Fibroblast of villous mesenchyme (primary cell): ENCODE measurements around the gene CALHM3. TPM values are rescaled to one million over a fixed set of nuclear protein-coding genes. Genes with fewer than 3 reads are reported as not detected.
"Not testable (repeated sequence)": the region's sequence is repeated elsewhere in the genome, so short reads cannot be mapped to it uniquely, and the experiment has no call there.

Experiments
- DNase-seq: peaks from one replicate; pipeline ENCODE4 v3.0.0-alpha.2; 2010; ENCODE audit warnings: low read depth
- H3K4me3 ChIP-seq: 2 replicates; pipeline ENCODE4 v1.5.1; 2011; ENCODE audit warnings: low read depth, mild to moderate bottlenecking, low read length
- total RNA-seq: library from RNA; depleted of rRNA; stranded (reverse); fragments of >200 nt; gene quantifications from 2 replicates; pipeline ENCODE4 v1.2.3, GENCODE V29; 2012
- TF ChIP-seq, protein P1 (sequence below): IDR thresholded peaks from 2 replicates; pipeline ENCODE4 v1.5.1; 2012; ENCODE audit warnings: low read depth, mild to moderate bottlenecking, low read length; ENCODE audit not compliant: insufficient read depth

The CALHM3 gene, protein sequence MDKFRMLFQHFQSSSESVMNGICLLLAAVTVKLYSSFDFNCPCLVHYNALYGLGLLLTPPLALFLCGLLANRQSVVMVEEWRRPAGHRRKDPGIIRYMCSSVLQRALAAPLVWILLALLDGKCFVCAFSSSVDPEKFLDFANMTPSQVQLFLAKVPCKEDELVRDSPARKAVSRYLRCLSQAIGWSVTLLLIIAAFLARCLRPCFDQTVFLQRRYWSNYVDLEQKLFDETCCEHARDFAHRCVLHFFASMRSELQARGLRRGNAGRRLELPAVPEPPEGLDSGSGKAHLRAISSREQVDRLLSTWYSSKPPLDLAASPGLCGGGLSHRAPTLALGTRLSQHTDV
- total RNA-seq: under 0.01 TPM in 2 replicates

DNA sequence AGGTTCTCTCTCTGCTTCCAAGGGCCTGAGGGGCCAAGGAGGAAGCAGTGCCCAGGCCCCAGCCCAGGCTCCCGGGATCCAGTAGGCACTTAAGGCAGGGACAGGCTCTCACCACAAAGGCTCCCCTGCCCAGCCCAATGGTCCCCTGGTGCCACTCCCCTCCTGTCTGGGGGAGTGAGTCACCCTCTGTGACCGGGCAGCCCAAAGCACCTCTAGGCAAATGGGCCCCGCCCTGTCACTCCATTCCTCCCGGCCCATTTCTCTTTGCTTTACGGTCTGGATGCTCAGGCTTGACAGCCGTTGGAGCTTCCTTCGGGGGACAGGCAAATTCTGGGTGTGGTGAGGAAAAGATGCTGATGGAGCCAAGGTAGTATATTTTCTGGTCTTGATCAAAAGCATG, at the start of gene CALHM3:
Gene CALHM3 (minus strand): TSS at position 106 of the 400 bp plus-strand sequence. CDS start 208 bp downstream, outside the sequence.
- H3K4me3 ChIP-seq: no peak within 1 kb of the TSS
- TF ChIP-seq, protein P1, sequence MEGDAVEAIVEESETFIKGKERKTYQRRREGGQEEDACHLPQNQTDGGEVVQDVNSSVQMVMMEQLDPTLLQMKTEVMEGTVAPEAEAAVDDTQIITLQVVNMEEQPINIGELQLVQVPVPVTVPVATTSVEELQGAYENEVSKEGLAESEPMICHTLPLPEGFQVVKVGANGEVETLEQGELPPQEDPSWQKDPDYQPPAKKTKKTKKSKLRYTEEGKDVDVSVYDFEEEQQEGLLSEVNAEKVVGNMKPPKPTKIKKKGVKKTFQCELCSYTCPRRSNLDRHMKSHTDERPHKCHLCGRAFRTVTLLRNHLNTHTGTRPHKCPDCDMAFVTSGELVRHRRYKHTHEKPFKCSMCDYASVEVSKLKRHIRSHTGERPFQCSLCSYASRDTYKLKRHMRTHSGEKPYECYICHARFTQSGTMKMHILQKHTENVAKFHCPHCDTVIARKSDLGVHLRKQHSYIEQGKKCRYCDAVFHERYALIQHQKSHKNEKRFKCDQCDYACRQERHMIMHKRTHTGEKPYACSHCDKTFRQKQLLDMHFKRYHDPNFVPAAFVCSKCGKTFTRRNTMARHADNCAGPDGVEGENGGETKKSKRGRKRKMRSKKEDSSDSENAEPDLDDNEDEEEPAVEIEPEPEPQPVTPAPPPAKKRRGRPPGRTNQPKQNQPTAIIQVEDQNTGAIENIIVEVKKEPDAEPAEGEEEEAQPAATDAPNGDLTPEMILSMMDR: no peak
- DNase-seq: no peak

DNA sequence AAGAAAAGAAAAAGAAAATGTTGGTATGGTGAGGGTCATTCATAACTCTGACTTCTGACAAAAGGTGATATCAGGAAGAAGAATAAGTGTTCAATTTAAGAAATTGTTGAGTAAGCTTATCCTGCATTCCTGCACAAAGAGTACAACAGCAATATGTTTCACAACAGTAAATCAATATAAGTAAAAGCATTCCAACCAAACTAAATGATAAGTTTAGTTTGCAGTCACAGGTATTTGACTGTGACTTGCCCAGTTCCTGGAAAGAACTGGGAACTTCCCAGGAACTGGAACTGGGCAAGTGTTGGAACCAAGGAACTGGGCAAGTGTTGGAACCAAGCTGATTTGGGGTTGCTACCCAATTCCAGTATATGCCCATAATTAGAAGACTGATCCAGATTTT, 49.5 kb upstream of the CALHM3 start:
- H3K4me3 ChIP-seq: no peak overlapping the region
- no peak for DNase-seq
- TF ChIP-seq, protein P1: no peak

DNA sequence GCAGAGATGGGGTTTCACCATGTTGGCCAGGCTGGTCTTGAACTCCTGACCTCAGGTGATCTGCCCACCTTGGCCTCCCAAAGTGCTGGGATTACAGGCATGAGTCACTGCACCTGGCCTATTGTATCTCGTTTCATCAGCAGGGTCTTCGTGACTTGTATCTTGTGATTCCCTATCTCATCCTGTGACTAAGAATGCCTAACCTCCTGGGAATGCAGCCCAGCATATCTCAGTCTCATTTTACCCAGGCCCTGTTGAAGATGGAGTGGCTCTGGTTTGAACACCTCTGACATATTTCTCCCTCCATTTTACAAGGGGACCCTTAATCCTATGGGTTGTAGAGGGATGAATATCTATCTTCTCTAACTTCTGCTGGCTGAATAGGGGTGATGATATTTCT, 48.4 kb upstream of the CALHM3 start:
- DNase-seq: peak; percentile 20
- H3K4me3 ChIP-seq: not testable (repeated sequence)

DNA sequence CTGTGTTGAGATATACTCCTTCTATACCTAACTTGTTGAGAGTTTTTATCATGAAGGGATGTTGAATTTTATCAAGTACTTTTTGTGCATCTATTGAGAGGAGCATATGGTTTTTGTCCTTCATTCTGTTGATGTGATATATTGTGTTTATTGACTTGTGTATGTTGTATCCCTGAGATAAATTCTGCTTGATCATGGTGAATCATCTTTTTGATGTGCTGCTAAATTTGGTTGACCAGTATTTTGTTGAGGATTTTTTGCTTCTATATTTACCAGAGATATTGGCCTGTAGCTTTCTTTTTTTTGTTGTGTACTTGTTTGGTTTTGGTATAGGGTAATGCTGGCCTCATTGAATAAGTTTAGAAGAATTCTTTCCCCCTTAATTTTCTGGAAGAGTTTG, 46.9 kb upstream of the CALHM3 start:
- TF ChIP-seq, protein P1: no peak
- H3K4me3 ChIP-seq: no peak overlapping the region
- DNase-seq: no peak

DNA sequence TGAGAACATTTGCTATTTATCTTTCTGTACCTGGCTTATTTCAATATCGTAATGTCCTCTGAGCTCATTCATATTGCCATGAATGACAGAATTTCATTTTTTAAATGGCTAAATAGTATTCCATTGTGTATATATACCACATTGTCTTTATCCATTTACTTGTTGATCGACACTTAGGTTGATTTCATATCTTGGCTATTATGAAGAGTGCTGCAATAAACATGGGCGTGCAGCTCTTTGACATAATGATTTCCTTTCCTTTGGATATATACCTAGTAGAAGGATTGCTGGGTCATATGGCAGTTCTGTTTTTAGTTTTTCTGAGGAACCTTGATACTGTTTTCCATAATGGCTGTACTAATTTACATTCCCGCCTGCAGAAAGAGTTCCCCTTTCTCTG, 44.6 kb upstream of the CALHM3 start:
- DNase-seq: no peak
- no peak overlapping the region for H3K4me3 ChIP-seq
- TF ChIP-seq, protein P1: no peak

DNA sequence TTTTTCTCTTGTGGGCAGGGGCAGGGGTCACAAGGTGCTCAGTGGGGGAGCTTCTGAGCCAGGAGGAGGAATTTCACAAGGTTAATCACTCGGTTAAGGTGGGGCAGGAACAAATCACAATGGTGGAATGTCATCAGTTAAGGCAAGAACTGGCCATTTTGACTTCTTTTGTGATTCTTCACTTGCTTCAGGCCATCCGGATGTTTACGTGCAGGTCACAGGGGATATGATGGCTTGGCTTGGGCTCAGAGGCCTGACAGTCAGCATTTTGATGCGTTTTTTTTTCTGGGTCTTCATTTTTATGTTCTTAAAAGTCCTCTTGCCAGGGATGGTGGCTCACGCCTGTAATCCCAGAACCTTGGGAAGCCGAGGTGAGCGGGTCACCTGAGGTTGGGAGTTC, 43.0 kb upstream of the CALHM3 start:
- DNase-seq, H3K4me3 ChIP-seq: not testable (repeated sequence)

DNA sequence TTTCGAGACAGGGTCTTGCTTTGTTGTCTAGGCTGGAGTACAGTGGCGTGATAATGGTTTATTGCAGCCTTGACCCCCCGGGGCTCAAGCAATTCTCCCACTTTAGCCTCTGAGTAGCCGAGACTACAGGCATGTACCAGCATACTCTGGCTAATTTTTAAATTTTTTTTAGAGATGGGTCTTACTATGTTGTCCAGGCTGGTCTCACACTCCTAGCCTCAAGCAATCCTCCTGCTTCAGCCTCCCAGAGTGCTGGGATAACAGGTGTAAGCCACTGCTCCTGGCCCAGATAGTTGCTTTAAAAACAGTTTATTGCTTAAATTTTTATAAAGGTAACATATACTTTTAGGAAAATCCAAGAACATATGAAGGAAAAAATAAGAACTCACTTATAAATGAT, 40.8 kb upstream of the CALHM3 start:
- H3K4me3 ChIP-seq: no peak overlapping the region
- TF ChIP-seq, protein P1: no peak

More for the DNA sequence above, 40.8 kb upstream of the CALHM3 start:
- DNase-seq: no peak
